HEK293T (cell line): ENCODE data around the gene GPBP1.
"Not testable (repeated sequence)": the region's sequence is repeated elsewhere in the genome, so short reads cannot be mapped to it uniquely, and the experiment has no call there.

Experiments used
- ARNT ChIP-seq: fragments of 450-650 bp; IDR thresholded peaks from 2 replicates; pipeline ENCODE4 v1.6.1; 2017; ENCODE audit warnings: mild to moderate bottlenecking
- BHLHE40 ChIP-seq: fragments of 450-650 bp; IDR thresholded peaks from 2 replicates; pipeline ENCODE4 v1.6.1; 2016; ENCODE audit warnings: mild to moderate bottlenecking, moderate library complexity, borderline replicate concordance
- ELF4 ChIP-seq: fragments of 450-650 bp; IDR thresholded peaks from 2 replicates; pipeline ENCODE4 v1.6.1; 2017; ENCODE audit warnings: antibody characterized with exemption
- FOXA1 ChIP-seq: fragments of 450-650 bp; IDR thresholded peaks from 2 replicates; pipeline ENCODE4 v1.6.1; 2016; ENCODE audit warnings: mild to moderate bottlenecking
- FOXK2 ChIP-seq: fragments of 450-650 bp; IDR thresholded peaks from 2 replicates; pipeline ENCODE4 v1.6.1; 2016; ENCODE audit warnings: mild to moderate bottlenecking
- FOXM1 ChIP-seq: fragments of 450-650 bp; IDR thresholded peaks from 2 replicates; pipeline ENCODE4 v1.6.1; 2017; ENCODE audit warnings: mild to moderate bottlenecking, borderline replicate concordance
- HDGF ChIP-seq: fragments of 450-650 bp; IDR thresholded peaks from 2 replicates; pipeline ENCODE4 v1.6.1; 2017; ENCODE audit warnings: antibody characterized with exemption, borderline replicate concordance
- L3MBTL2 ChIP-seq: fragments of 450-650 bp; conservative IDR thresholded peaks from 2 replicates; pipeline ENCODE4 v1.6.1; 2016; ENCODE audit warnings: mild to moderate bottlenecking
- PKNOX1 ChIP-seq: fragments of 450-650 bp; IDR thresholded peaks from 2 replicates; pipeline ENCODE4 v1.6.1; 2016
- SP1 ChIP-seq: fragments of 450-650 bp; IDR thresholded peaks from 2 replicates; pipeline ENCODE4 v1.6.1; 2017
- SUZ12 ChIP-seq: fragments of 450-650 bp; IDR thresholded peaks from 2 replicates; pipeline ENCODE4 v1.6.1; 2016; ENCODE audit warnings: mild to moderate bottlenecking
- TARDBP ChIP-seq: fragments of 450-650 bp; IDR thresholded peaks from 2 replicates; pipeline ENCODE4 v1.6.1; 2016
- ZNF384 ChIP-seq: fragments of 450-650 bp; IDR thresholded peaks from 2 replicates; pipeline ENCODE4 v1.6.1; 2016

- not testable (repeated sequence) for TF ChIP-seq BHLHE40, FOXK2, PKNOX1, ELF4, ZNF384, FOXM1, HDGF, SUZ12, SP1, ARNT, TARDBP, L3MBTL2, FOXA1
Measured at GRCh38 chr5:57309022-57309421, 135.2 kb downstream of the GPBP1 start.
